HepG2 (cell line): ENCODE data around the gene ASB16. TPM values are rescaled to one million over a fixed set of nuclear protein-coding genes. Genes with fewer than 3 reads are reported as not detected.
A peak's percentile ranks its signal among the peaks of the same experiment; 100 is the strongest.

Experiments used
- FOXC1 ChIP-seq: sonication (generic); formaldehyde crosslinking; IDR thresholded peaks from 2 replicates; pipeline ENCODE4 v1.8.0; 2022; ENCODE audit warnings: mild to moderate bottlenecking, missing genetic modification reagents, borderline replicate concordance
- FOXK2 ChIP-seq: fragments of 450-650 bp; IDR thresholded peaks from 2 replicates; pipeline ENCODE4 v1.6.1; 2016
- IRX3 ChIP-seq: sonication (generic); formaldehyde crosslinking; IDR thresholded peaks from 2 replicates; pipeline ENCODE4 v1.8.1; 2023; ENCODE audit warnings: mild to moderate bottlenecking, low read depth, missing genetic modification reagents, borderline replicate concordance
- MAX ChIP-seq: IDR thresholded peaks from 2 replicates; pipeline ENCODE4 v1.6.1; 2012; ENCODE audit warnings: inconsistent platforms
- MLXIP ChIP-seq: sonication (generic); formaldehyde crosslinking; IDR thresholded peaks from 2 replicates; pipeline ENCODE4 v1.9.0; 2021; ENCODE audit warnings: missing genetic modification reagents, borderline replicate concordance
- NFE2 ChIP-seq: sonication (generic); formaldehyde crosslinking; IDR thresholded peaks from 2 replicates; pipeline ENCODE4 v1.4.0; 2020; ENCODE audit warnings: missing genetic modification reagents
- PLRG1 ChIP-seq: fragments of 450-650 bp; conservative IDR thresholded peaks from 2 replicates; pipeline ENCODE4 v1.6.1; 2016
- RAD21 ChIP-seq: fragments of 450-650 bp; formaldehyde crosslinking; IDR thresholded peaks from 2 replicates; pipeline ENCODE4 v1.5.0; 2020; ENCODE audit warnings: mild to moderate bottlenecking
- RELA ChIP-seq: sonication (generic); formaldehyde crosslinking; IDR thresholded peaks from 2 replicates; pipeline ENCODE4 v1.4.0; 2020; ENCODE audit warnings: missing genetic modification reagents
- RFXANK ChIP-seq: IDR thresholded peaks from 2 replicates; pipeline ENCODE4 v1.6.1; 2016
- SP1 ChIP-seq, 2 experiments: fragments of 450-650 bp in 1 of 2; sonication (generic) in 1 of 2; formaldehyde crosslinking in 1 of 2; IDR thresholded peaks; 2 replicates each; pipeline versions ENCODE4 v1.4.0 to v1.6.1; 2016 to 2020; ENCODE audit warnings: missing genetic modification reagents in 1 of 2
- TMF1 ChIP-seq: sonication (generic); formaldehyde crosslinking; IDR thresholded peaks from 2 replicates; pipeline ENCODE4 v1.8.1; 2022; ENCODE audit warnings: low read depth, missing genetic modification reagents
- U2AF1 ChIP-seq: fragments of 200-400 bp; formaldehyde crosslinking; optimal IDR thresholded peaks from 2 replicates; pipeline ENCODE3; 2017; ENCODE audit warnings: mild to moderate bottlenecking, low read depth, low read length
- ZBTB7A ChIP-seq: sonication (generic); formaldehyde crosslinking; IDR thresholded peaks from 2 replicates; pipeline ENCODE4 v1.8.0; 2022; ENCODE audit warnings: mild to moderate bottlenecking, missing genetic modification reagents
- ZMAT5 ChIP-seq: sonication (generic); formaldehyde crosslinking; IDR thresholded peaks from 2 replicates; pipeline ENCODE4 v1.5.0; 2020; ENCODE audit warnings: mild to moderate bottlenecking, low read depth, missing genetic modification reagents, borderline replicate concordance
- ZNF180 ChIP-seq: sonication (generic); formaldehyde crosslinking; IDR thresholded peaks from 2 replicates; pipeline ENCODE4 v1.4.0; 2020; ENCODE audit warnings: low read depth, missing genetic modification reagents, borderline replicate concordance
- ZNF543 ChIP-seq: sonication (generic); formaldehyde crosslinking; IDR thresholded peaks from 2 replicates; pipeline ENCODE4 v1.4.0; 2020; ENCODE audit warnings: mild to moderate bottlenecking, missing genetic modification reagents
- ZNF749 ChIP-seq: sonication (generic); formaldehyde crosslinking; IDR thresholded peaks from 2 replicates; pipeline ENCODE4 v1.8.0; 2022; ENCODE audit warnings: mild to moderate bottlenecking, missing genetic modification reagents, moderate library complexity, borderline replicate concordance
- ZNF768 ChIP-seq: sonication (generic); formaldehyde crosslinking; IDR thresholded peaks from 2 replicates; pipeline ENCODE4 v1.4.0; 2020; ENCODE audit warnings: missing genetic modification reagents
- ZNF790 ChIP-seq: sonication (generic); formaldehyde crosslinking; IDR thresholded peaks from 2 replicates; pipeline ENCODE4 v1.8.0; 2022; ENCODE audit warnings: missing genetic modification reagents, mild to moderate bottlenecking, borderline replicate concordance
- ZNF800 ChIP-seq: sonication (generic); formaldehyde crosslinking; IDR thresholded peaks from 2 replicates; pipeline ENCODE4 v1.4.0; 2020; ENCODE audit warnings: missing genetic modification reagents
- polyA plus RNA-seq, 8 experiments: library from polyadenylated mRNA; depleted of rRNA in 3 of 8; stranded (reverse) in 7 of 8; unstranded in 1 of 8; fragments of >200 nt; fragmentation: Illumina TruSeq in 4 of 8; extraction: Trizol in 4 of 8; gene quantifications; 2 replicates each; pipeline versions ENCODE4 v1.2.1 to v1.2.3, GENCODE V29; 2011 to 2016; ENCODE audit warnings: low read depth in 4 of 8, missing spikeins in 1 of 8, mixed read lengths in 1 of 8; ENCODE audit not compliant: insufficient read depth in 1 of 8
- total RNA-seq, 5 experiments: library from RNA; depleted of rRNA; stranded (reverse); fragments of >200 nt; fragmentation: Illumina TruSeq; extraction: Trizol; gene quantifications; 2 replicates each; pipeline ENCODE4 v1.2.3, GENCODE V29; 2016; ENCODE audit warnings: low read depth in 1 of 5
- TF ChIP-seq, protein P1 (sequence below): sonication (generic); formaldehyde crosslinking; IDR thresholded peaks from 2 replicates; pipeline ENCODE4 v1.4.0; 2020; ENCODE audit warnings: mild to moderate bottlenecking, low read depth, missing genetic modification reagents
- TF ChIP-seq, protein P2 (sequence below): sonication (generic); formaldehyde crosslinking; IDR thresholded peaks from 2 replicates; pipeline ENCODE4 v1.9.0; 2021; ENCODE audit warnings: missing genetic modification reagents, mild to moderate bottlenecking, borderline replicate concordance

ASB16 gene
- total and polyA plus RNA-seq, 2 of the 13 experiments (the other 11 are each of a cell fraction or from before 2014, with no cell fraction given): 0.07 TPM; not detected in 1

GRCh38 chr17:44200478-44201155, 30.1 kb downstream of the ASB16 start (continued):
- TF ChIP-seq MLXIP (CRISPR knock-in tag) (no peak), FOXK2 (no peak), ZNF790 (CRISPR knock-in tag) (no peak), ZNF180 (CRISPR knock-in tag) (0 out of 2 replicates have a peak, but pooled peaks have one; percentile 45), ZNF800 (CRISPR knock-in tag) (0 out of 2 replicates have a peak, but pooled peaks have one; percentile 46), TMF1 (peak; percentile 68; the same call in 1 of the 2 replicates), ZNF749 (CRISPR knock-in tag) (no peak), ZNF543 (CRISPR knock-in tag) (peak; percentile 85), ZBTB7A (peak; percentile 86), RFXANK (CRISPR knock-in tag) (no peak), ZNF768 (CRISPR knock-in tag) (peak; percentile 76), RELA (CRISPR knock-in tag) (no peak), ZMAT5 (CRISPR knock-in tag) (no peak), IRX3 (CRISPR knock-in tag) (peak; percentile 25; the same call in 1 of the 2 replicates), NFE2 (CRISPR knock-in tag) (no peak), SP1 (IDR thresholded peaks at IDR 0.05) (no peak), SP1 (CRISPR knock-in tag; IDR thresholded peaks at IDR 0.05) (no peak), PLRG1 (no peak), FOXC1 (peak; percentile 47; the same call in 1 of the 2 replicates), MAX (peak; percentile 37), RAD21 (CRISPR knock-in tag) (no peak), U2AF1 (no peak)
- TF ChIP-seq, protein P1, sequence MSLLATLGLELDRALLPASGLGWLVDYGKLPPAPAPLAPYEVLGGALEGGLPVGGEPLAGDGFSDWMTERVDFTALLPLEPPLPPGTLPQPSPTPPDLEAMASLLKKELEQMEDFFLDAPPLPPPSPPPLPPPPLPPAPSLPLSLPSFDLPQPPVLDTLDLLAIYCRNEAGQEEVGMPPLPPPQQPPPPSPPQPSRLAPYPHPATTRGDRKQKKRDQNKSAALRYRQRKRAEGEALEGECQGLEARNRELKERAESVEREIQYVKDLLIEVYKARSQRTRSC (CRISPR knock-in tag): no peak
- TF ChIP-seq, protein P2, sequence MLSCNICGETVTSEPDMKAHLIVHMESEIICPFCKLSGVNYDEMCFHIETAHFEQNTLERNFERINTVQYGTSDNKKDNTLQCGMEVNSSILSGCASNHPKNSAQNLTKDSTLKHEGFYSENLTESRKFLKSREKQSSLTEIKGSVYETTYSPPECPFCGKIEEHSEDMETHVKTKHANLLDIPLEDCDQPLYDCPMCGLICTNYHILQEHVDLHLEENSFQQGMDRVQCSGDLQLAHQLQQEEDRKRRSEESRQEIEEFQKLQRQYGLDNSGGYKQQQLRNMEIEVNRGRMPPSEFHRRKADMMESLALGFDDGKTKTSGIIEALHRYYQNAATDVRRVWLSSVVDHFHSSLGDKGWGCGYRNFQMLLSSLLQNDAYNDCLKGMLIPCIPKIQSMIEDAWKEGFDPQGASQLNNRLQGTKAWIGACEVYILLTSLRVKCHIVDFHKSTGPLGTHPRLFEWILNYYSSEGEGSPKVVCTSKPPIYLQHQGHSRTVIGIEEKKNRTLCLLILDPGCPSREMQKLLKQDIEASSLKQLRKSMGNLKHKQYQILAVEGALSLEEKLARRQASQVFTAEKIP: no peak
